ENCODE measurements around the gene SV2C. TPM values are rescaled to one million over a fixed set of nuclear protein-coding genes. Genes with fewer than 3 reads are reported as not detected.

The SV2C gene
- total RNA-seq, 1 donor from 2014 or later: not detected

GRCh38 chr5:76376866-76377230, 293.7 kb downstream of the SV2C start:
- Histone ChIP-seq H3K27me3 (ENCODE audit: control insufficient read depth, insufficient read depth, low read length) (no peaks in the 10 kb centered on the region), H3K36me3 (ENCODE audit: control insufficient read depth, insufficient read depth, low read length) (no peaks in the 10 kb centered on the region), H3K4me3 (ENCODE audit: low read depth, low read length) (no peak overlapping the region)
- DNase-seq (ENCODE audit: low read depth) (no peak), FAIRE-seq (no peak)
- TF ChIP-seq CTCF (IDR thresholded peaks at IDR 0.05; ENCODE audit: insufficient read depth, low read length, severe bottlenecking): no peak

- Histone ChIP-seq H3K36me3 (ENCODE audit: control insufficient read depth, insufficient read depth, low read length) (no peaks in the 10 kb centered on the region), H3K27me3 (ENCODE audit: control insufficient read depth, insufficient read depth, low read length) (no peaks in the 10 kb centered on the region), H3K4me3 (ENCODE audit: low read depth, low read length) (no peak overlapping the region)
- no peak for TF ChIP-seq CTCF (IDR thresholded peaks at IDR 0.05; ENCODE audit: insufficient read depth, low read length, severe bottlenecking)
- no peak for DNase-seq (ENCODE audit: low read depth)
- no peak for FAIRE-seq
These were observed 295.2 kb downstream of the SV2C start for GRCh38 chr5:76378355-76378754.

GRCh38 chr5:76379316-76379715, 296.1 kb downstream of the SV2C start:
- TF ChIP-seq CTCF (IDR thresholded peaks at IDR 0.05; ENCODE audit: insufficient read depth, low read length, severe bottlenecking): no peak
- Histone ChIP-seq H3K27me3 (ENCODE audit: control insufficient read depth, insufficient read depth, low read length) (no peaks in the 10 kb centered on the region), H3K4me3 (ENCODE audit: low read depth, low read length) (no peak overlapping the region), H3K36me3 (ENCODE audit: control insufficient read depth, insufficient read depth, low read length) (no peaks in the 10 kb centered on the region)
- DNase-seq (ENCODE audit: low read depth) (peak; percentile 46), FAIRE-seq (peak; percentile 68)

GRCh38 chr5:76379855-76380254, 296.7 kb downstream of the SV2C start:
- Histone ChIP-seq H3K36me3 (ENCODE audit: control insufficient read depth, insufficient read depth, low read length) (no peaks in the 10 kb centered on the region), H3K27me3 (ENCODE audit: control insufficient read depth, insufficient read depth, low read length) (no peaks in the 10 kb centered on the region), H3K4me3 (ENCODE audit: low read depth, low read length) (no peak overlapping the region)
- DNase-seq (ENCODE audit: low read depth) (no peak), FAIRE-seq (no peak)
- no peak for TF ChIP-seq CTCF (IDR thresholded peaks at IDR 0.05; ENCODE audit: insufficient read depth, low read length, severe bottlenecking)

GRCh38 chr5:76380346-76381066, 297.3 kb downstream of the SV2C start:
- no peak for TF ChIP-seq CTCF (IDR thresholded peaks at IDR 0.05; ENCODE audit: insufficient read depth, low read length, severe bottlenecking)
- no peak overlapping the region for H3K4me3 ChIP-seq (ENCODE audit: low read depth, low read length)
- H3K27me3 ChIP-seq (ENCODE audit: control insufficient read depth, insufficient read depth, low read length): no peaks in the 10 kb centered on the region
- no peak for DNase-seq (ENCODE audit: low read depth)
- H3K36me3 ChIP-seq (ENCODE audit: control insufficient read depth, insufficient read depth, low read length): no peaks in the 10 kb centered on the region
- FAIRE-seq: no peak

Measured in bronchial epithelial cell (primary cell).